ENCODE data around the gene KCTD12. TPM values are rescaled to one million over a fixed set of nuclear protein-coding genes. Genes with fewer than 3 reads are reported as not detected.

The KCTD12 gene
- total RNA-seq, 1 experiment from 2014 or later: 3.5 TPM

Other genes starting within 250 kb of the KCTD12 start
- not detected in 2 replicates for gene ACOD1, start 62.1 kb upstream of the KCTD12 start, total RNA-seq (2014; rRNA removed; shearing (Covaris generic))
- gene CLN5, start 105.7 kb upstream of the KCTD12 start, total RNA-seq (2014; rRNA removed; shearing (Covaris generic)): 11.9 and 14.9 TPM in 2 replicates
- 29.3 and 32.2 TPM in 2 replicates for gene FBXL3, start 140.8 kb upstream of the KCTD12 start, total RNA-seq (2014; rRNA removed; shearing (Covaris generic))

Measured in SJCRH30 (cell line).